ENCODE results near the gene ZBTB2. TPM values are rescaled to one million over a fixed set of nuclear protein-coding genes. Genes with fewer than 3 reads are reported as not detected.
"Not testable (repeated sequence)": the region's sequence is repeated elsewhere in the genome, so short reads cannot be mapped to it uniquely, and the experiment has no call there.

The ZBTB2 gene
- total RNA-seq, 1 donor from 2014 or later = 11.6 TPM

- peak overlapping the region; percentile 95 for H3K4me3 Mint-ChIP-seq (ENCODE audit: unreplicated experiment)
- peak; percentile 15 for DNase-seq (ENCODE audit: low spot score)
- peak overlapping the region; percentile 96 for H3K27ac Mint-ChIP-seq (ENCODE audit: unreplicated experiment)
- no peak for TF ChIP-seq CTCF (IDR thresholded peaks at IDR 0.05; ENCODE audit: unreplicated experiment)
- H3K9me3 Mint-ChIP-seq (ENCODE audit: unreplicated experiment) = no peaks in the 10 kb centered on the region
- H3K4me1 Mint-ChIP-seq (ENCODE audit: unreplicated experiment) = peaks cover 27% of the 10 kb centered on the region
- H3K27me3 Mint-ChIP-seq (ENCODE audit: unreplicated experiment) = peaks cover 16% of the 10 kb centered on the region
- H3K36me3 Mint-ChIP-seq (ENCODE audit: low read depth, unreplicated experiment) = peaks cover 13% of the 10 kb centered on the region
Observed at GRCh38 chr6:151388997-151389617, 2.3 kb downstream of the ZBTB2 start.

GRCh38 chr6:151388236-151388635 is 3.1 kb downstream of the ZBTB2 start:
- no peak overlapping the region for H3K27ac Mint-ChIP-seq (ENCODE audit: unreplicated experiment)
- no peak for TF ChIP-seq CTCF (IDR thresholded peaks at IDR 0.05; ENCODE audit: unreplicated experiment)
- H3K4me3 Mint-ChIP-seq (ENCODE audit: unreplicated experiment) = no peak overlapping the region
- H3K36me3 Mint-ChIP-seq (ENCODE audit: low read depth, unreplicated experiment) = peaks cover 13% of the 10 kb centered on the region
- no peak for DNase-seq (ENCODE audit: low spot score)
- peaks cover 18% of the 10 kb centered on the region for H3K4me1 Mint-ChIP-seq (ENCODE audit: unreplicated experiment)
- no peaks in the 10 kb centered on the region for H3K9me3 Mint-ChIP-seq (ENCODE audit: unreplicated experiment)
- H3K27me3 Mint-ChIP-seq (ENCODE audit: unreplicated experiment) = peaks cover 16% of the 10 kb centered on the region

GRCh38 chr6:151387175-151387970 is 4.0 kb downstream of the ZBTB2 start:
- Mint-ChIP-seq H3K36me3 (ENCODE audit: low read depth, unreplicated experiment) (peaks cover 13% of the 10 kb centered on the region), H3K4me1 (ENCODE audit: unreplicated experiment) (peaks cover 12% of the 10 kb centered on the region), H3K4me3 (ENCODE audit: unreplicated experiment) (no peak overlapping the region), H3K27me3 (ENCODE audit: unreplicated experiment) (peaks cover 16% of the 10 kb centered on the region), H3K27ac (ENCODE audit: unreplicated experiment) (peak overlapping the region; percentile 57), H3K9me3 (ENCODE audit: unreplicated experiment) (no peaks in the 10 kb centered on the region)
- no peak for TF ChIP-seq CTCF (IDR thresholded peaks at IDR 0.05; ENCODE audit: unreplicated experiment)
- DNase-seq (ENCODE audit: low spot score) = no peak

- DNase-seq (ENCODE audit: low spot score) = no peak
- no peak overlapping the region for H3K27ac Mint-ChIP-seq (ENCODE audit: unreplicated experiment)
- H3K27me3 Mint-ChIP-seq (ENCODE audit: unreplicated experiment) = peaks cover 8% of the 10 kb centered on the region
- TF ChIP-seq CTCF (IDR thresholded peaks at IDR 0.05; ENCODE audit: unreplicated experiment) = no peak
- H3K4me1 Mint-ChIP-seq (ENCODE audit: unreplicated experiment) = peaks cover 15% of the 10 kb centered on the region
- no peak overlapping the region for H3K4me3 Mint-ChIP-seq (ENCODE audit: unreplicated experiment)
- H3K9me3 Mint-ChIP-seq (ENCODE audit: unreplicated experiment) = no peaks in the 10 kb centered on the region
- peaks cover 11% of the 10 kb centered on the region for H3K36me3 Mint-ChIP-seq (ENCODE audit: low read depth, unreplicated experiment)
Observed at GRCh38 chr6:151385177-151385576, 6.2 kb downstream of the ZBTB2 start.

GRCh38 chr6:151384151-151384550 is 7.2 kb downstream of the ZBTB2 start:
- no peak for DNase-seq (ENCODE audit: low spot score)
- Mint-ChIP-seq H3K27ac (ENCODE audit: unreplicated experiment) (no peak overlapping the region), H3K27me3 (ENCODE audit: unreplicated experiment) (peaks cover 1% of the 10 kb centered on the region)

GRCh38 chr6:151382631-151383030 is 8.7 kb downstream of the ZBTB2 start:
- not testable (repeated sequence) for H3K36me3 Mint-ChIP-seq (ENCODE audit: low read depth, unreplicated experiment); H3K27me3 Mint-ChIP-seq (ENCODE audit: unreplicated experiment)

More at GRCh38 chr6:151384151-151384550, 7.2 kb downstream of the ZBTB2 start:
- Mint-ChIP-seq H3K9me3 (ENCODE audit: unreplicated experiment) (no peaks in the 10 kb centered on the region), H3K4me1 (ENCODE audit: unreplicated experiment) (peaks cover 15% of the 10 kb centered on the region), H3K4me3 (ENCODE audit: unreplicated experiment) (no peak overlapping the region), H3K36me3 (ENCODE audit: low read depth, unreplicated experiment) (peaks cover 6% of the 10 kb centered on the region)
- no peak for TF ChIP-seq CTCF (IDR thresholded peaks at IDR 0.05; ENCODE audit: unreplicated experiment)

More at GRCh38 chr6:151382631-151383030, 8.7 kb downstream of the ZBTB2 start:
- not testable (repeated sequence) for DNase-seq (ENCODE audit: low spot score); H3K9me3 Mint-ChIP-seq (ENCODE audit: unreplicated experiment); H3K27ac Mint-ChIP-seq (ENCODE audit: unreplicated experiment); H3K4me3 Mint-ChIP-seq (ENCODE audit: unreplicated experiment)
- peaks cover 13% of the 10 kb centered on the region for H3K4me1 Mint-ChIP-seq (ENCODE audit: unreplicated experiment)

Measured in endothelial cell (in vitro differentiated cells).